Forelimb muscle (tissue), 1 donor: Measurements from ENCODE around the gene ANKS3. TPM values are rescaled to one million over a fixed set of nuclear protein-coding genes. Genes with fewer than 3 reads are reported as not detected.

Experiments
- DNase-seq: peaks from one replicate; pipeline ENCODE4 v3.0.0-alpha.2; 2013; ENCODE audit warnings: low read depth
- polyA plus RNA-seq: library from polyadenylated mRNA; unstranded; fragments of 120-200 nt; gene quantifications from one replicate; pipeline ENCODE4 v1.2.1, GENCODE V29; 2013; ENCODE audit not compliant: insufficient read length

The ANKS3 gene
- polyA plus RNA-seq, 1 donor = 16.0 TPM

DNA sequence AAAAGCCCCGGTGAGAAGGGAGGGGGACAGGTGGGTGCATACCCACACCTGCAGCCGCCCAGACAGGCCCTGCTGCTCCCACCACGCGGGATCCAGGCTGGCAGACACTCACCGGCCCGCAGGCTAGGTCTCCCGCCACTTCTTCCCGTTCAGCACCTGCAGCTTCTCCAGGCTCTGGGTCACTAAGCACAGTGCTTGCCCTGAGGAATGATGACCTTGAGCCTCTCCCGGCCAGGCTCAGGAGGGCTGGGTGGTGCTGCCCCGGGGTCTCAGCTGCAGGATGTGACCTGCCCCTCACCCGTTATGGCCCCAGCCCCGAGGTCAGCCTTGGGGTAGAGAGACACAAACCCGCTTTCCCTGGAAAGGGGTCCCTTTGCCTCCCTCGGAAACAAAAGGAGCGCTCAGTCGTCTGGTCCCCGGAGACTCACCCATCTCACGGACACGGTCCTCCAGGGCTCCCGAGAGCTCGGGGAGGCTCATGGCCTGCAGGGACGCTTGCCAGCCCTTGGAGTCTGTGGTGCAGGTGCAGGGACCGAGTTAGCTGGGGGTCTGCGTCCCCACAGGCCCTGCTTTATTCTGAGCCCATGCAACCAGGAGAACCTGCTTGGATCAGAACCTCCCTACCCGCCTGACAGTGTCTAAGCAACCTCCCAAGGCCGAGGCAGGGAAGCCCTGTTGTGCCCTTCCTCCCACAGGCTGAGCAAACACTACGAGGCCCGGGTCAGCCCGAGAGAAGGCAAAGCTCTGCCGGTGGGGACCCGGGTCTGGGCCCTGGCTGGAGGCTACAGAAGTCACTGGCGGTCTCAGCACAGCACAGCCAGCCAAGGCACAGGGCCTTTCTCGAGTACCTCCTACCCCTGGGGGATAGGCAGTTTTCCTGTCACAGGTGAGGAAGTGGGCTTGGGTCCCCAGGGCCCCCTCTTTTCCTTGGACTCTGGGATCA is 36.9 kb downstream of the ANKS3 start:
- DNase-seq = no peak

DNA sequence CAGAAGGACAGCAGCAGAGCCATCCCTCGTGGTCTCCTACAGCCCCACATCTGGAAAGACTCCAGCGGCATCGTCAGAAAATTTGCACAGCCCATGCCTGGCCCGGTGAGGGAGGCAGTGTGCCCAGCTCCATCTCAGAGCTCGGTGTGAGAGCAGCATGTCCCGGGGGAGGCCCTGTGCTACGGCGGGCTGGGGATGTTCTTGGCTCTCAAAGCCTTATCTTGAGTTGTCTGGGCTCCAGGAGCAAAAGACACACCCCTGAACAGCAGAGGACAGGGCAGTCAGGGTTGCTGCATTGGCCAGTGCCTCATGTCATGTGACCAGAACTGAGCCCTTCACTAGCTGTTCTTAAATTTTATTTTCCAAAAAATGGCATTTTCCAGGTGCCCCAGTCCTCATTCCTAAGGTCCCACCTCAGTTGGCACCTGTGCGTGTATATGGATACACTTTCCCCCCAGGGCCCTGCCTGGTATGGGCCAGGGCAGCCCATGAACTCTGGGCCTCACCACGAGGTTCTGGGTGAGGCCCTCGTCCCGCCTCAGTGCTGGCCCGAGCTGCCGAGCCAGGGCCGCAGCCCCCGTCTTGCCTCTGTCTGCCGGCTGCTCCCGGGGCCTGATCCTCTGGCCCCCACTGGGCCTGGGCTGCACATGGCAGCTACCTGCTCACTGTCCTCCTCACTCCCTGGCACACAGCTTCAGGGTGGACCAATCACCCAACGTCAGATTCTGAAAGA is 37.7 kb downstream of the ANKS3 start:
- no peak for DNase-seq

DNA sequence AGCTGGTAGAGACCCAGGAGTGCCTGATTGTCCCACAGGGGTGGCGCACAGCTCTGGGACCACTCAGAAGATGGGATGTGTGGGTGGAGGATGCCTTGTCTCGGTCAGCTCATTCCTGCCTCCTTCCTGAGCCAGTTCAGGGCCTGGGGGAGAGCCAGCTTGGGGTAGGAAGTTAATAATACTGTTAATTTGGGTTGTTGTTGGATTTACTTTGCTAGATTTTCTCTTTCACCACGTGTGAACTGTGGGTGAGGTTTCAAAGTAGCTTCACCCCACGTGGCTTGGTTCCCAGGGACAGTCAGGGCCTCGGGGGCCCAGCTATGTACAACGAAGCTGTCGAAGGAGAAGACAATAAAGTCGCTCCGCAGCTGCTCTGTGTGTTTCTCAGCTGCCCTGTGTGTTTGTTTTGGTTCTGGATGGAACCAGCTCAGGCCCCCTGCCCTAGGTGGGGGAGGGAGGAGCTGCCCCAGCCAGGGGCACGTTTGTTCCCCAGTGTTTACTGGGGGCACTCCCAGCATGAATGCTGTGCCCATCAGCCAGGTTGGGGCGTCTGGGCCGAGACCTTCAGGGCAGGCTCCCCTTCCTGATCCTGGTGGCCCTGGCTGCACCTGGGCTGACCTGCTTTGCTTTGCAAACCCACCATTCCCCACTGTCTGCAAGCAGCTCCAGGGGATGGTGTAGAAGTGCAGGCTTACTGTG is 38.4 kb downstream of the ANKS3 start:
- no peak for DNase-seq

GRCh38 chr16:4694642-4695451 is 39.2 kb downstream of the ANKS3 start:
- no peak for DNase-seq

DNA sequence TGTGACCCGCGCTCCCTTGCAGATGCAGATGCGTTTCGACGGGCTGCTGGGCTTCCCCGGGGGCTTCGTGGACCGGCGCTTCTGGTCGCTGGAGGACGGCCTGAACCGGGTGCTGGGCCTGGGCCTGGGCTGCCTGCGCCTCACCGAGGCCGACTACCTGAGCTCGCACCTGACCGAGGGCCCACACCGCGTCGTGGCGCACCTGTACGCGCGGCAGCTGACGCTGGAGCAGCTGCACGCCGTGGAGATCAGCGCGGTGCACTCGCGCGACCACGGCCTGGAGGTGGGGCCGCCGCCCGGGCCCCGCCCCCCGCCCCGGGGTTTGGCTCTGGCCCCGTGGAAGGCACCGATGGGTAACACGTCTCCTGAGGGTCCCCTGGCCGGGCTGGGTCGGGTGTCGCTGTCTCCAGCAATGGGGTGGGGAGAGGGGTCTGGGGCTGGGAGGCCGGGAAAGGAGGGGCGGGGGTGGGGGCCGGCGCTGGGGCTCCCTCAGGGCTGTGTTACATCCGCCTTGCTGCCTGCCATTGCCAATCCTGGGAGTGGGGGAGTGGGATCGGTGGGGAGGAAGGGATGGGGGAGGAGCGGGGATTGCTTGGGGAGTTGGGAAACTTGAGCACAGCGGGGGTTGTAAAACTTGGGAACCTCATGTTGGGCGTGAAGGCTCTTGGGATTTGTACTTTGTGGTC is 40.0 kb downstream of the ANKS3 start:
- DNase-seq = peak; percentile 16

GRCh38 chr16:4693296-4693955 is 40.6 kb downstream of the ANKS3 start, which contains the start of gene NUDT16L1:
Gene NUDT16L1 (plus strand): TSS chr16:4693562. CDS start chr16:4693727, 165 bp downstream.
- peak; percentile 82 for DNase-seq

GRCh38 chr16:4692460-4693295 is 41.4 kb downstream of the ANKS3 start:
- DNase-seq = no peak

- no peak for DNase-seq
These were observed 42.2 kb downstream of the ANKS3 start for GRCh38 chr16:4691666-4692412.

DNA sequence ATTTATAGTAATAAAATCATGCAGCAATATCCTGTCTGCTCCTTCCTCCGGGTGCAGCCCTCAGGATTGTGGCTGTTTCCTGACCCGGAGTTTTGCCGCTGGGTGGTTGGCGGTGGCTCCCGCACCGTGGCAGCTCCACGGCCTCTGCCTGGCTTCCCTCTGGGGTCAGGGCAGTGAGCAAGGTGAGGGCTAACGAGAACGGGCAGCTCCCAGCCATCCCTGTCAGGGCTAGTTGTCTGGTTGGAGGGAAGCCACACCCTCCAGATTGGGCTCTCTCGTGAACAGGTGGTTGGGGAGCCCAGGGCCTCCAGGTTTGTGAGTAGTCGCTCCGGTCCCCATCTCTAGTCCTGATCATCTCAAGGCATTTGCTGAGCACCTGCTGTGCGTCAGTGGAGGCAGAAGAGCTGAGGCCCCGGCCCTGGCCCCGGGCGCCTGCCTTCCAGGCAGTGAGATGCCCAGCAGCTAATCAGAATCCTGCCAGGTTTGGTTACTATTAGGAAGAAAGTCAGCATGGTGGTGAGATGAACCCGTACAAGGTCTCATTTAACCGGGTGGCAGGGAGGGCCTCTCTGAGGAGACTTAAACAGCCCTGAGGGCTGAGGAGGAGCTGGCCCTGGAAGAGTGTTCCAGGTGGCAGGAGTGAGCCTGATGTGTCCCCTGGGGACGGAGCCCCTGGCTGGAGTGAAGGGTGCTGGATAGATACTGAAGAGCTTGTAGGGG is 43.0 kb downstream of the ANKS3 start:
- DNase-seq = no peak

GRCh38 chr16:4689864-4690704 is 44.0 kb downstream of the ANKS3 start:
- no peak for DNase-seq

DNA sequence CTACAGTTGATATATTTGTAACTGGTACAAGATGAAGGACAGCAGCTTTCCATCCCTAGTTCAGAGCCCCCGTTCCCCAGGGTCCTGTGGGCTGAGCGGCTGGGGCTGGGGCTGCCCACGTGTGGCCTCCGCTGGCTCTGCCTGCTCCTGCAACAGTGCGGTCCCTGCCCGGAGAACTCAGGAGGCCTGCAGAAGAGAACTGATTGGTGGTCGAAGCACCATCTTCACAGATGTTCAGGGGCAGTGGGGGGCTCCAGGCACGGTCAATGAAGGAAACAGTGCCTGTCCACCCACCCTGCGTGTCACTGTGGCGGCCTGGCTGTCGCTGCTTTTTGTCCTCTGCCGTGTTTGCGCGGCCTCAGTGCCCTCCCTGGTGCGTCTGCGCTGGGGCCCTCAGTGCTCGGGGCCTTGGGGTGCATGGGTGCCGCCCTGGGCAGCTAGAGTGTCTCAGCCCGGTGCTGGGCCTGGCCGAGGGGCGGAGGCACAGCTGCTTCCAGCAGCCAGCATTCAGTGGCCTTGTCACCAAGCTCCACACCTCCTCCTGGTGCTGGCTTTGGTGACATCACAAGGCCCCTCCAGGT is 44.9 kb downstream of the ANKS3 start:
- DNase-seq = no peak

DNA sequence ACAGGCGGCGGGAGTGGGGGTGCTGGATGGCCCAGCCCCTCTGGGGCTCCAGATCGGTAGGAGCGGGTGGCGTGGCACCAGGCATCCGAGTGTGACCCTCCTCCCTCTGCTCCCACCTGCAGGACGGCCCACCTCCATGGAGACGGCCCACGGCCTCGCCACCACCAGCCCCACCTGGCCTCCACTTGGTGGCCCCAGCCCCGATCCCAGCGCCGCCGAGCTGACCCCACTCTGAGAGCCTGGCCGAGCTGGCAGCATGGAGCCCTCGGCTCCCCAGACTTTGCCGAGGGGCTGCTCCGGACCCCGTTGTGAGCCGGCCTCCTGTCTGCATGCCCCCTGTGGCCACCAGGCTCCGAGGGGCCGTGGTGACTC is 45.4 kb downstream of the ANKS3 start:
- DNase-seq = no peak

- no peak for DNase-seq
These were observed 46.0 kb downstream of the ANKS3 start for GRCh38 chr16:4687946-4688673.

- no peak for DNase-seq
These were observed 46.7 kb downstream of the ANKS3 start for GRCh38 chr16:4687416-4687815.

DNA sequence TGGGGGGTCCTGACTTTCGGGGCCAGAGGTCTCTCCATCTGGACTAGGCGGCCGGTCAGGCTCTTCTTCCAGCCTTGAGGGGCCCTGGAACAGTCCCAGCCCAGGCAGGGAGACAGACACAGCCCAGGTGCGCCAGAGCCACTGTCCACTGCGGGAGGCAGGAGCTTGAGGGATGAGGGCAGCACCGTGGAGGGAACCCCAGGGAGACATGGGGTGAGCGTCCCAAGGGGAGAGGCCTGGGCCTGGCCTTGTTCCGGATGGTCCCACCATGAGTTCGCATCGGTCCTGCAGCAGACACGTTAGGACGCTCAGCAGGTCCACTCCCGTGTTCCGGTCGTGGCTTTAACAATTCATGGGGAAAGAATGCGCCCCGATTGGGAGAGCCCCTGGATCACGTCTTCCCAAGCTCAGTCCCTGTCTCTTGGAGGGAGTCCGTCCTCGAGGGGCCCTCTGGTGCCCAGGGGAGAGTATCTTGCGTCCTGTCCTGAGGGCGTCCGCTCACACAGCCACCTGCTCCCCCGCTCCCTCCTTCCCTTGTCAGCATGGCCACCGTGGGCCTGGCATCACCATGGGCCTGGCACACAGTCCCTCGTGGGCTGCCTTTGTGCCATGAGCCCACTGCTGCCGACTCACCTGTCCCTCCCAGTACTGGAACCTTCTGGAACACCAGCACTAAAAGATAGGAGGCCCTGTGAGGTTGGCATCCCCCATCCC is 47.4 kb downstream of the ANKS3 start:
- DNase-seq = no peak
